NT2/D1 (cell line): ENCODE results near the gene PCDHB8.
"Not testable (repeated sequence)": the region's sequence is repeated elsewhere in the genome, so short reads cannot be mapped to it uniquely, and the experiment has no call there.

ENCODE experiments used
- YY1 ChIP-seq: IDR thresholded peaks from 2 replicates; pipeline ENCODE4 v1.6.1; 2011; ENCODE audit not compliant: insufficient read length, insufficient read depth
- ZNF274 ChIP-seq: IDR thresholded peaks from 2 replicates; pipeline ENCODE4 v1.6.1; 2011; ENCODE audit warnings: mild to moderate bottlenecking, low read depth, low read length

GRCh38 chr5:141157356-141157755 is 20.2 kb upstream of the PCDHB8 start:
- not testable (repeated sequence) for TF ChIP-seq ZNF274, YY1
